ENCODE results near the gene TM2D1.
"Not testable (repeated sequence)": the region's sequence is repeated elsewhere in the genome, so short reads cannot be mapped to it uniquely, and the experiment has no call there.

TM2D1 gene

DNA sequence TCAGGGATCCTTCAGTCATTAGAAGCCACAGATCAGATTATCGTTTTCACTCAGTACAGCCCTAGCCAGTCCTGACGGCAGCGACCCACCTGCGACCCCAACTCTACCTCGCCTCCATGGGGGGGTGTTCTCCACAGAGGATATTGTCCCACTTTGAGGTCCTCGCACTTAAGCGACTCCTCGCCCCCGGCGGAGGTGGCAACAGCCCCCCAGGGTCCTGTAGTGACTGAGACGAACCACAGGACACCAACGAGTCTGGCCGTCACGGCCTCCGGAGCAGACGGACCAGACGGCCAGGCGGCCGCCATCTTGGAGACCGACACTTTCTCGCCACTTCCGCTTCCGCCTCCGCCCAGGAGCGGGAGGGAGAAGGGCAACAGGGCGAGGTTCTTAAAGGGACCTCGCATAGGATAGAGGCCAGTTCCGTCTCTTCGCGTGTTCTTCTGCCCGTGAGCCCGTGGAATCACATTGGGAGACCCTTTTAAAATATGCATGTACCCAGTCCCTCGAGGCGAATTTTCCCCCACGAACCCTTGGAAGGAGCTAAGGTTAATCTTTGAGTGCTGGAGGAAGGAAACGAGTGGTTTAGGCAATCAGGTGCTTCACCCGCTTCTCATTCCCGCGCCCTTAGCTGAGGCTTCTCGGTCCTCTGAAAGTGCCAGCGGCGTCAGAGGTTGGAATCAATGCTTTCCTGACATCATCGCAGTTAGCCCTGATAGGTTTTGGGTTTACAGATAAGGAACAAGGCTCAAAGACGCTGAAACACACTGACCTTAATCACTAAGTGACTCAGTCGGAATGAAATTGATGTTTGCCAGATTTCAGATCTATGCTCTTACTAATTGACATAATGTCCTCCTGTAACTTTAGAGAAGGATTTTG lies at the start of gene TM2D1:
TM2D1 (minus strand) TSS at position 329 of the 882 bp plus-strand sequence; CDS start at position 308, 21 bp downstream.
- DNase-seq: peak; percentile 93
- in situ Hi-C loops (cut with MboI; ENCODE audit: low pct_unique_long_range_greater_than_20kb, low sequenced_read_pairs): no loop called here

GRCh38 chr1:61770131-61770530 lies 45.2 kb upstream of the TM2D1 start:
- in situ Hi-C loops (cut with MboI; ENCODE audit: low pct_unique_long_range_greater_than_20kb, low sequenced_read_pairs): no loop called here
- DNase-seq: no peak

- no peak for DNase-seq
- in situ Hi-C loops (cut with MboI; ENCODE audit: low pct_unique_long_range_greater_than_20kb, low sequenced_read_pairs): no loop called here
Observed at GRCh38 chr1:61757950-61758349, 33.0 kb upstream of the TM2D1 start.

DNA sequence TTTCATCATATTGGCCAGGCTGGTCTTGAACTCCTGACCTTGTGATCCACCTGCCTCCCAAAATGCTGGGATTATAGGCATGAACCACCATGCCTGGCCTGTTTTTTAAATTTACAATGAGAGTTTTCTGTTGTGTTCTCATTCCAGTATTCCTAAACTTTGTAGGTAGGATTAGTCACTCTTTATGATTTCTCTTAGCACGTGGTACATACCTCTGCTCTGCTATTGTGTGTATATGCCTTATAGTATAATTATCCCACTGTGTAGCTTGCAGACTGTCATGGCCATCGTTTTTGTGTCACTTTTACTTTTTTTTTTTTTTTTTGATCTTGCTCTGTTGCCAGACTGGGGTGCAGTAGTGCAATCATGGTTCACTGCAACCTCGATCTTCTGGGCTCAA lies 31.8 kb upstream of the TM2D1 start:
- DNase-seq: no peak
- in situ Hi-C loops (cut with MboI; ENCODE audit: low pct_unique_long_range_greater_than_20kb, low sequenced_read_pairs): no loop called here

DNA sequence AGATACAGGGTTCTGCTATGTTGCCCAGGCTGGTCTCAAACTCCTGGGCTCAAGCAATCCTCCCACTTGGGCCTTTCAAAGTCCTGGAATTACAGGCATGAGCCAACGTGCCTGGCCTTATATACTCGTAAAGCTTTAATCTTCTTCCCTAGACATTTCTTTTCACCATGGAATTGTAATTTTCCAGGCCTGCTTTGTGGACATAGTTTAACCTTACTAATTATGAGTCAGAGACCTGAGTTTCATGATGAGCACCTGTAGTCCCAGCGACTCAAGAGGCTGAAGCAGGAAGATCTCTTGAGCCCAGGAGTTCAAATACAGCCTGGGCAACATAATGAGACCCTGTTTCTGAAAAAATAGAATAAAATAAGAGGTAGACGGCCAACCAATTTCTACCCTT lies 29.6 kb upstream of the TM2D1 start:
- in situ Hi-C loops (cut with MboI; ENCODE audit: low pct_unique_long_range_greater_than_20kb, low sequenced_read_pairs): no loop called here
- no peak for DNase-seq

GRCh38 chr1:61753998-61754508 lies 29.1 kb upstream of the TM2D1 start:
- in situ Hi-C loops (cut with MboI; ENCODE audit: low pct_unique_long_range_greater_than_20kb, low sequenced_read_pairs): no loop called here
- DNase-seq: no peak

DNA sequence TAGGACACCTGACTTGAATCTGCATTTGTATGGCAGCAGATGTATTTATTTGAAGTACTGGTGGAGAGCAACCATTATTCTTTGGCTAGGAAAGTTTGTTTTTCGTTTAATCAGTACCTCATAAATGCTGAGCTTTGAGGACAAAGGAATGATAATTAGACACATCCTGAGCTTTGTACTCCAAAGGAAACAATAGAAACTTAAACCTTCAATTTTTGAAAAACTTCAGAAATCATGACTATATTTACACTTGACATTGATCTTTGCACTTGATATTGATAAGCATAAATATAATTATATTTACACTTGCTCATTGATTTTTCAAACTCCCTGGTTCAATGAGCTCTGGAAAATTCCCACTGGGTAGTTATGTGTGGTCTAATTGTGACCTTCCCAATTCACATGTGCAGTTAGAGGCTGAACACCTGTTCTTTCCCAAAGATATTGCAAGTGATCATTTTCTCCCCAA lies 28.0 kb upstream of the TM2D1 start:
- no peak for DNase-seq
- in situ Hi-C loops (cut with MboI; ENCODE audit: low pct_unique_long_range_greater_than_20kb, low sequenced_read_pairs): no loop called here

- no peak for DNase-seq
- in situ Hi-C loops (cut with MboI; ENCODE audit: low pct_unique_long_range_greater_than_20kb, low sequenced_read_pairs): no loop called here
Observed at GRCh38 chr1:61749574-61749973, 24.6 kb upstream of the TM2D1 start.

DNA sequence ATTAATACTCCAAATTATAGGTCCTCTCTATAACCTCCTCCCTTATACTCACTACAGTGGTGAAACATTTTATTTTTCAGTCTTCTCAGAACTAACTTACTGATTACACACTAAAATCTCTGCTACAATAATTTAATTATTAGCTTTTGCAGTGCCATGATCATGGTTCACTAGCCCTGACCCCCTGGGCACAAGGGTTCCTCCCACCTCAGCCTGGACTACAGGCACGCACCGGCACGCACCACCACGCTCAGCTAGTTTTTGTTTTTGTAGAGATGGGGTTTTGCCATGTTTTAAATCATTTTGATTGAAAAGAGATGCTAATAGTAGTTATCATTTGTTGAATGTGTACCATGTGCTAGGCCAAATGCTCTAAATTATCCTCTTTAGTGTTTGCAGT lies 23.6 kb upstream of the TM2D1 start:
- no peak for DNase-seq
- in situ Hi-C loops (cut with MboI; ENCODE audit: low pct_unique_long_range_greater_than_20kb, low sequenced_read_pairs): no loop called here

DNA sequence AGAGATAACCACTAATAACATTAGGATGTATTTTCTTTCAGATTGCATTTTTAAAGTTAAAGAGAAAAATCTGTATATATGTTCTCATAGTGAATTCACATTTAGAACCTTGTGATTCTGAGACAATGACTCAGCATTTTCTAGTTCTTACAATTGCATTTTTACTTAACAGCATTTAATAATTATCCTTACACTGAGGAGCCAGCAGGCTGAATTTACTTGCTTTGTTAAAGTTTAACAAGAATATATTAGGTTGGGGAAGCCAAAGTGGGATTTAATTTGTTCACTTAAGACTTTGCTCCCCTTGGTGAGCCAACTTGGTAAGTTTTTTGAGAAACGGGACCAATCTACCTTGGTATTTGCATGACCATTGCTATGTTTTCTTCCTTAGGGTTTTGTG lies 21.9 kb upstream of the TM2D1 start:
- in situ Hi-C loops (cut with MboI; ENCODE audit: low pct_unique_long_range_greater_than_20kb, low sequenced_read_pairs): no loop called here

GRCh38 chr1:61743716-61744580 lies 19.0 kb upstream of the TM2D1 start:
- in situ Hi-C loops (cut with MboI; ENCODE audit: low pct_unique_long_range_greater_than_20kb, low sequenced_read_pairs): no loop called here
- no peak for DNase-seq

More for the DNA sequence above, 21.9 kb upstream of the TM2D1 start:
- DNase-seq: no peak

DNA sequence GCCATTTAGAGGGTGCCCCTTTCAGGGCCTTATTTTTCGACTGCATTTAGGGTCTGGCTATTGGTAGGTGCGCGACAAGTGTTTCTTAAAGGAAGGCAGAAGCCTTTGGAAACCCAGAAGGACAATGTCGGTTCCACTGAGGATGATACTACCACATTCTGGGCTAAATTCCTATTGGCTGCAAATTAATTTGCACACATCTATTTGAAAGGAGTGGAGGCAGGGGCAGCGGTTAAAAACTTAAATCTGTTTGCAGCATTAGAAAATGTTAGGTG lies 18.4 kb upstream of the TM2D1 start:
- in situ Hi-C loops (cut with MboI; ENCODE audit: low pct_unique_long_range_greater_than_20kb, low sequenced_read_pairs): no loop called here
- no peak for DNase-seq

DNA sequence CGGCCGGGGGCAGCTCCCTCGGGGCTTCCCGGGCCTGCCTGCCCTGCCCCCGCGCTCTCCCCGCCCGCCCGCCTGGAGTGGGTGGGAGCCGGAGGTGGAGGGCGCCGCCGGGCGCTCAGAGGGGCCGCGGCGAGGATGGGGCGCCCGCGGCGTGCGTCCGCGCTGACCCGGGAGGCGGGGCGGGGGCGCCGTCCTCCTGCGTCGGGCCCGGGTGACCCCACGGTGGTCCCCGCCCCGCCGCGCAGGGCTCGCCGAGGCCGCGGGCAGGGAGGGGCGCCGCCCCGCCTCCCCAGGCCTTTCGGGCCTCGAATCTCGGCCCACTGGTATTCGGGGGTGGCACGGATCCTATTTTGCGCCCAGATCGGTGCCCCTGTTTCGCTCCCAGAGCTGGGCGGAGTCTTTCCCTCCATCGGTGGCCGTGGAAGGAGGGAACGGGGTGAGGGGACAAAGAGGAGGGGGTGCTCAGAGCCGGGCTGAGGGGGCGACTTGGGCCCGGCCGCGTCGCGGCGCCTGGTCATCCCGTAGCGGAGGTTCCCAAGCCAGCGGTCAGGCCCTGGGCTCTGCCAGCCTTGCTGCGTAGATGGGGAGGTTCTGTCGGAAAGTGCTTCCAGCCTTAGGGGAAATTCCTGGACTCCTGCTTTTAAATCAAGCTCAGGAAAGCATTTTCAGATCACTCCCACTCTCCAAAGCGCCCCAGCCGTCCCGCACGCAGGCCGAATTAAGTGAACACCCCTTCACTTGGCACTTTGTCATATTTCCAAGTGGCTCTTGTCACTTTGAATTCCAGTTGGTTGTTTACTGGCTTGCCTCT lies 17.9 kb upstream of the TM2D1 start:
- peak; percentile 35 for DNase-seq
- in situ Hi-C loops (cut with MboI; ENCODE audit: low pct_unique_long_range_greater_than_20kb, low sequenced_read_pairs): no loop called here

- in situ Hi-C loops (cut with MboI; ENCODE audit: low pct_unique_long_range_greater_than_20kb, low sequenced_read_pairs): no loop called here
- DNase-seq: peak; percentile 41
Observed at GRCh38 chr1:61741711-61742619, 17.0 kb upstream of the TM2D1 start, which contains the start of gene PATJ. Gene PATJ (plus strand): TSS chr1:61742480. CDS start chr1:61762893, 20,413 bp downstream.

DNA sequence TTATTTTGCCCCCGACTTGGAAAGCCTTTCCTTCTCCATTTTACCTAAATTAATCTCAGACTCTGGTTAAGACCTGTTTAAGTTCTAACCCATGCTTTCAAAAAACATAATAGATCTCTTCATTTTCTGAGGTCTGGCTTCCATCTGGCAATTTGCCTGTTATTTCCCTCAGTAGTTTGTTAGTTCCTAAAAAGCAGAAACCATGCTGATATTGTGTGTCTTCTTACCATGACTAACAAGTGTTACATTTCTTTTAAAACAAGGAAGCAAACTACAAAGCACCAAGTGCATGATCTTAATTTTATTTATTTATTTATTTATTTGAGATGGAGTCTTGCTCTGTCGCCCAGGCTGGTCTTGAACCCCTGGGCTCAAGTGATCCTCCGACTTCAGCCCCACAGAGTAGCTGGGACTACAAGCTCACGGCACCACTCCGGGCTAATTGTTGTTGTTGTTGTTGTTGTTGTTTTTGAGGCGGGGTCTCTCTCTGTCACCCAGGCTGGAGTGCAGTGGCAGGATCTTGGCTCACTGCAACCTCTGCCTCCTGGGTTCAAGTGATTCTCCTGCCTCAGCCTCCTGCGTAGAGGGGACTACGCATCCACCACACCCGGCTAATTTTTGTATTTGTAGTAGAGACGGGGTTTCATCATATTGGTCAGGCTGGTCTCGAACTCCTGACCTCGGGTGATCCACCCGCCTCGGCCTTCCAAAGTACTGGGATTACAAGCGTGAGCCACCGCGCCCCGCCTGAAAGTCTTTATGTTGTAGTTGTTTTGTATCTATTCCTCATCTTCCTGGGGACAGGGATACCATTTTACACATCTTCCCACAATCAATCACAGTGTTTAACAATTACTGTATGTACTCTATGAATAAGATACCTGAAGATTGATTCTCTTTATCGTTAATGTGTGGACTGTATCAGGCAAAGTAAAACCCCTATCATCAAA lies 16.1 kb upstream of the TM2D1 start:
- in situ Hi-C loops (cut with MboI; ENCODE audit: low pct_unique_long_range_greater_than_20kb, low sequenced_read_pairs): no loop called here
- no peak for DNase-seq

- in situ Hi-C loops (cut with MboI; ENCODE audit: low pct_unique_long_range_greater_than_20kb, low sequenced_read_pairs): no loop called here
- no peak for DNase-seq
Observed at GRCh38 chr1:61732726-61733125, 7.8 kb upstream of the TM2D1 start.

- DNase-seq; in situ Hi-C loops (cut with MboI; ENCODE audit: low pct_unique_long_range_greater_than_20kb, low sequenced_read_pairs): not testable (repeated sequence)
Observed at GRCh38 chr1:61730679-61731078, 5.7 kb upstream of the TM2D1 start.

All from KBM-7 (cell line).